ENCODE results near the gene KLHL33. TPM values are rescaled to one million over a fixed set of nuclear protein-coding genes. Genes with fewer than 3 reads are reported as not detected.
"Not testable (repeated sequence)": the region's sequence is repeated elsewhere in the genome, so short reads cannot be mapped to it uniquely, and the experiment has no call there.

KLHL33 gene
- total RNA-seq, 1 donor from 2014 or later: 0.20 TPM

- not testable (repeated sequence) for ATAC-seq; DNase-seq (ENCODE audit: low spot score)
These were observed 16.9 kb upstream of the KLHL33 start for GRCh38 chr14:20452831-20453230.

- DNase-seq (ENCODE audit: low spot score) (no peak), ATAC-seq (no peak)
These were observed 10.9 kb upstream of the KLHL33 start for GRCh38 chr14:20446889-20447288.

- not testable (repeated sequence) for ATAC-seq; DNase-seq (ENCODE audit: low spot score)
These were observed 7.7 kb upstream of the KLHL33 start for GRCh38 chr14:20443650-20444049.

GRCh38 chr14:20441461-20441860, 5.5 kb upstream of the KLHL33 start:
- DNase-seq (ENCODE audit: low spot score) (no peak), ATAC-seq (no peak)

- ATAC-seq (no peak), DNase-seq (ENCODE audit: low spot score) (no peak)
These were observed 4.9 kb upstream of the KLHL33 start for GRCh38 chr14:20440882-20441281.

GRCh38 chr14:20440465-20440864, 4.5 kb upstream of the KLHL33 start:
- ATAC-seq (no peak), DNase-seq (ENCODE audit: low spot score) (no peak)

GRCh38 chr14:20438664-20439063, 2.7 kb upstream of the KLHL33 start:
- no peak for ATAC-seq
- DNase-seq (ENCODE audit: low spot score): no peak

- ATAC-seq (no peak), DNase-seq (ENCODE audit: low spot score) (no peak)
These were observed 393 bp upstream of the KLHL33 start for GRCh38 chr14:20436363-20436755.

- DNase-seq (ENCODE audit: low spot score) (no peak), ATAC-seq (peak; percentile 63)
These were observed 1.0 kb downstream of the KLHL33 start for GRCh38 chr14:20434701-20435581.

- no peak for DNase-seq (ENCODE audit: low spot score)
- peak; percentile 36 for ATAC-seq
These were observed 5.9 kb downstream of the KLHL33 start for GRCh38 chr14:20429801-20430669.

GRCh38 chr14:20428802-20429201, 7.2 kb downstream of the KLHL33 start:
- no peak for ATAC-seq
- DNase-seq (ENCODE audit: low spot score): no peak

GRCh38 chr14:20428010-20428365, 8.0 kb downstream of the KLHL33 start:
- DNase-seq (ENCODE audit: low spot score): no peak
- no peak for ATAC-seq

- DNase-seq (ENCODE audit: low spot score) (no peak), ATAC-seq (peak; percentile 19)
These were observed 8.5 kb downstream of the KLHL33 start for GRCh38 chr14:20427231-20428009.

- DNase-seq (ENCODE audit: low spot score) (no peak), ATAC-seq (no peak)
These were observed 11.1 kb downstream of the KLHL33 start for GRCh38 chr14:20424851-20425250.

GRCh38 chr14:20422886-20423285, 13.1 kb downstream of the KLHL33 start:
- no peak for DNase-seq (ENCODE audit: low spot score)
- no peak for ATAC-seq

GRCh38 chr14:20421267-20421666, 14.7 kb downstream of the KLHL33 start:
- ATAC-seq: no peak
- DNase-seq (ENCODE audit: low spot score): no peak

- DNase-seq (ENCODE audit: low spot score) (no peak), ATAC-seq (no peak)
These were observed 16.5 kb downstream of the KLHL33 start for GRCh38 chr14:20419419-20419818.

- DNase-seq (ENCODE audit: low spot score): no peak
- ATAC-seq: no peak
These were observed 17.5 kb downstream of the KLHL33 start for GRCh38 chr14:20418501-20418909.

- ATAC-seq (no peak), DNase-seq (ENCODE audit: low spot score) (no peak)
These were observed 18.4 kb downstream of the KLHL33 start for GRCh38 chr14:20417250-20418186.

GRCh38 chr14:20416223-20416622, 19.7 kb downstream of the KLHL33 start:
- no peak for ATAC-seq
- DNase-seq (ENCODE audit: low spot score): no peak
